ENCODE data around the gene SEMA5B. TPM values are rescaled to one million over a fixed set of nuclear protein-coding genes. Genes with fewer than 3 reads are reported as not detected.

SEMA5B gene
- polyA plus RNA-seq (2012; ENCODE audit: insufficient read length, low read depth): 0.46 TPM

GRCh38 chr3:123027292-123028232 lies at the start of gene SEMA5B:
SEMA5B (minus strand) TSS chr3:123027763; CDS start chr3:122961263, 66,500 bp downstream.
- TF ChIP-seq FOXP2 (optimal IDR thresholded peaks at IDR 0.05; ENCODE audit: borderline replicate concordance, extremely low read depth, extremely low read length, insufficient read depth) (no peak), SIN3A (IDR thresholded peaks at IDR 0.05; ENCODE audit: borderline replicate concordance, insufficient read depth, low read length) (no peak), POLR2AphosphoS5 (IDR thresholded peaks at IDR 0.05; ENCODE audit: low read depth, low read length) (no peak), TAF1 (IDR thresholded peaks at IDR 0.05; ENCODE audit: borderline replicate concordance, insufficient read depth, low read length) (no peak)
- TF ChIP-seq, protein P1, sequence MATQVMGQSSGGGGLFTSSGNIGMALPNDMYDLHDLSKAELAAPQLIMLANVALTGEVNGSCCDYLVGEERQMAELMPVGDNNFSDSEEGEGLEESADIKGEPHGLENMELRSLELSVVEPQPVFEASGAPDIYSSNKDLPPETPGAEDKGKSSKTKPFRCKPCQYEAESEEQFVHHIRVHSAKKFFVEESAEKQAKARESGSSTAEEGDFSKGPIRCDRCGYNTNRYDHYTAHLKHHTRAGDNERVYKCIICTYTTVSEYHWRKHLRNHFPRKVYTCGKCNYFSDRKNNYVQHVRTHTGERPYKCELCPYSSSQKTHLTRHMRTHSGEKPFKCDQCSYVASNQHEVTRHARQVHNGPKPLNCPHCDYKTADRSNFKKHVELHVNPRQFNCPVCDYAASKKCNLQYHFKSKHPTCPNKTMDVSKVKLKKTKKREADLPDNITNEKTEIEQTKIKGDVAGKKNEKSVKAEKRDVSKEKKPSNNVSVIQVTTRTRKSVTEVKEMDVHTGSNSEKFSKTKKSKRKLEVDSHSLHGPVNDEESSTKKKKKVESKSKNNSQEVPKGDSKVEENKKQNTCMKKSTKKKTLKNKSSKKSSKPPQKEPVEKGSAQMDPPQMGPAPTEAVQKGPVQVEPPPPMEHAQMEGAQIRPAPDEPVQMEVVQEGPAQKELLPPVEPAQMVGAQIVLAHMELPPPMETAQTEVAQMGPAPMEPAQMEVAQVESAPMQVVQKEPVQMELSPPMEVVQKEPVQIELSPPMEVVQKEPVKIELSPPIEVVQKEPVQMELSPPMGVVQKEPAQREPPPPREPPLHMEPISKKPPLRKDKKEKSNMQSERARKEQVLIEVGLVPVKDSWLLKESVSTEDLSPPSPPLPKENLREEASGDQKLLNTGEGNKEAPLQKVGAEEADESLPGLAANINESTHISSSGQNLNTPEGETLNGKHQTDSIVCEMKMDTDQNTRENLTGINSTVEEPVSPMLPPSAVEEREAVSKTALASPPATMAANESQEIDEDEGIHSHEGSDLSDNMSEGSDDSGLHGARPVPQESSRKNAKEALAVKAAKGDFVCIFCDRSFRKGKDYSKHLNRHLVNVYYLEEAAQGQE (IDR thresholded peaks at IDR 0.05; ENCODE audit: insufficient read depth in 1 of 2, low read depth in 2 of 2, low read length in 2 of 2): no peak

DNA sequence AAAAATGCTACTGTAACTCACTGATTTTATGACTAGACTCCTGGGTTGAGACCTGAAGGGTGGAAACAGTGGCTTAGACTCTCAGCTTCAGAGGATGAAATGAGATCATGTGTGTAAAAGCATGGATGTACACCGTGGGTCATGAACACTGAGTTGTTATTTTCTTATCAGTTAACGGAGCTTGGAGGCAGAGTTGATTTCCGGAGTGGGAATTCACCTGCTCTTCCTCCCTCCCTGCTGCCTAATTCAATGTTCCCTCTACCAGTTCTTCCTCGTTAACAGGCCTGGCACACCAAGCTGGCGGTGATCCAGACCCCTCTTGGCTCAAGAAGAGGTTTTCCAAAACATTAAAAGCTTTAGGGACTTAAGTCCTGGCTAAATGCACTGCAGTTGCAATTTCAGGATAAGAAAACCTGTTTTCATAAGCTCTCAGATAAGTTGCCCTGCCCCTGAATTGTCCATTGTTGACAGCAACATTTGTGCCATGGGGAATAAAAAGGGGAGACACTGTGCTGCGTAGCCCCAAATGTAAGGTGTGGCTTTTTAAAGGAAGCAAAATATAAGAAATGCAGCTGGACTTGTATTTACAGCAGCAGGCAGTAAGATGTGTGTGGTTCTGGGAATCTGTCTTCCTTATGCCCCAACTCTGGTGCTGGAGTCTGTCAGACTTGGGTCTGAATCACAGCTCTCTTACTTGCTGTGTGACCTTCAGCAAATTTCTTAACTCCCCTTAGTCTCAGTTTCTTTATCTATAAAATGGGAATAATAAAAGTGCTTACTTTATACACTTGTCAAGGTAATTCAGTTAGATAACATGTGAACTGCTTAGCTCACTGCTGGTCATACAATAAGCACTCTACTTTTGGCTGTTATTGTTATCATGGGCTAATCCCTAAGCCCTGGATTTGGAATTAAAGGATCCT lies 49.2 kb upstream of the SEMA5B start:
- TF ChIP-seq TAF1 (IDR thresholded peaks at IDR 0.05; ENCODE audit: borderline replicate concordance, insufficient read depth, low read length): no peak
- TF ChIP-seq, protein P1 (IDR thresholded peaks at IDR 0.05; ENCODE audit: insufficient read depth in 1 of 2, low read depth in 2 of 2, low read length in 2 of 2): no peak
- TF ChIP-seq FOXP2 (optimal IDR thresholded peaks at IDR 0.05; ENCODE audit: borderline replicate concordance, extremely low read depth, extremely low read length, insufficient read depth): no peak

DNA sequence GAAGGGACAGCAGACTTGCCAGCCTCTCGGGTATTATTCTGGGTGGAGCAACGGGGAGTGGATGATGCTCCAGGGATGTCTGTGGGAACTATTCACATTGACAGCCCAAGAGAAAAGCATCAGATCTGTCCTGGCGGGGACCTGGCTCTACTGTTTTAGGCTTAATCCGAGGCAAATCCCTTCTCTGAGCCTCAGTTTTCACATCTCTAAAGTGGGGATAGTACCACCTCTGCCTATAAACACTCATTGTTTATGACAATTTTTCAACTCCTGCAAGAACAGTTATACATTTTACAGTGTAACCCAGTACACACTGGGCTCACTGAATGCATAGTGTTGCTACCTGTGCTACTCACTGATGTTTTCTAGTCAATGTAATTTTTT lies 48.5 kb upstream of the SEMA5B start:
- no peak for TF ChIP-seq FOXP2 (optimal IDR thresholded peaks at IDR 0.05; ENCODE audit: borderline replicate concordance, extremely low read depth, extremely low read length, insufficient read depth)
- no peak for TF ChIP-seq TAF1 (IDR thresholded peaks at IDR 0.05; ENCODE audit: borderline replicate concordance, insufficient read depth, low read length)
- TF ChIP-seq SIN3A (IDR thresholded peaks at IDR 0.05; ENCODE audit: borderline replicate concordance, insufficient read depth, low read length): no peak
- TF ChIP-seq, protein P1 (IDR thresholded peaks at IDR 0.05; ENCODE audit: insufficient read depth in 1 of 2, low read depth in 2 of 2, low read length in 2 of 2): no peak
- TF ChIP-seq POLR2AphosphoS5 (IDR thresholded peaks at IDR 0.05; ENCODE audit: low read depth, low read length): no peak

- TF ChIP-seq SIN3A (IDR thresholded peaks at IDR 0.05; ENCODE audit: borderline replicate concordance, insufficient read depth, low read length) (no peak), FOXP2 (optimal IDR thresholded peaks at IDR 0.05; ENCODE audit: borderline replicate concordance, extremely low read depth, extremely low read length, insufficient read depth) (no peak), POLR2AphosphoS5 (IDR thresholded peaks at IDR 0.05; ENCODE audit: low read depth, low read length) (no peak), TAF1 (IDR thresholded peaks at IDR 0.05; ENCODE audit: borderline replicate concordance, insufficient read depth, low read length) (no peak)
- TF ChIP-seq, protein P1 (IDR thresholded peaks at IDR 0.05; ENCODE audit: insufficient read depth in 1 of 2, low read depth in 2 of 2, low read length in 2 of 2): no peak
These were observed 47.8 kb upstream of the SEMA5B start for GRCh38 chr3:123075359-123075758.

All from PFSK-1 (cell line).